Neutrophil (primary cell): ENCODE results near the gene AGAP1.

Experiments
- H3K27ac ChIP-seq: fragments of 200-600 bp; sonication (generic); 2 replicates; pipeline ENCODE4 v1.5.1; 2016; ENCODE audit warnings: mild to moderate bottlenecking, moderate library complexity
- H3K27me3 ChIP-seq: fragments of 200-600 bp; sonication (generic); 2 replicates; pipeline ENCODE4 v1.6.0; 2016; ENCODE audit warnings: mild to moderate bottlenecking
- H3K36me3 ChIP-seq: fragments of 200-600 bp; sonication (generic); 2 replicates; pipeline ENCODE4 v1.5.1; 2017
- H3K4me1 ChIP-seq, 2 experiments: fragments of 200-600 bp in 1 of 2; sonication (generic) in 1 of 2; 1 replicate in 1 of 2; 2 replicates in 1 of 2; pipeline versions ENCODE4 v1.5.1 to v1.6.1; 2013 to 2016; ENCODE audit warnings: low read depth in 1 of 2, low read length in 1 of 2, mild to moderate bottlenecking in 1 of 2, moderate library complexity in 1 of 2; ENCODE audit not compliant: control insufficient read depth in 1 of 2, insufficient read depth in 1 of 2
- H3K4me3 ChIP-seq, 2 experiments: fragments of 200-600 bp in 1 of 2; sonication (generic) in 1 of 2; 1 replicate in 1 of 2; 2 replicates in 1 of 2; pipeline ENCODE4 v1.5.1; 2013 to 2016; ENCODE audit warnings: low read depth in 1 of 2, low read length in 1 of 2, mild to moderate bottlenecking in 1 of 2, moderate library complexity in 1 of 2
- H3K9me3 ChIP-seq: fragments of 200-600 bp; sonication (generic); 2 replicates; pipeline ENCODE4 v1.5.1; 2016
- CTCF ChIP-seq: fragments of 200-600 bp; sonication (generic); IDR thresholded peaks from 2 replicates; pipeline ENCODE4 v1.5.1; 2016; ENCODE audit warnings: antibody characterized with exemption

AGAP1 gene

DNA sequence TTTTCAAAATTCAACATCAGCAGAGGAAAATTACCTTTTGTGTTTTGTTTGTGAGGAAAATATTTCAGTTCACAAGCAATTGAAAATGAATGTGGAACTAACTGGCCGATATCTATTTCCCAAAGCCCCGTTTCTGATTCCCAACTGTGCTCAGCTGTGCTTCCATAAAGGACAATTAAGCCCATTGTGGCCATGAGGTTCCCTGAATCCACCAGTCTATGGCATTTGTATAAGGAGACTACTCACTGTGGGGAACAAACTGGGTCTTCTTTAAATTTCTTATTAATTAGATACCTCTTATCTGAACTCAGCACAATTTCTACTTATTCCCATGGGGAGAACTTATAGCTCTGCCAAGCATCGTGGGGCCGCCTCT is 31.4 kb upstream of the AGAP1 start:
- Histone ChIP-seq H3K9me3 (no peaks in the 10 kb centered on the region), H3K4me3 (no peak overlapping the region), H3K4me1 (no peaks in the 10 kb centered on the region), H3K27ac (no peak overlapping the region), H3K36me3 (no peaks in the 10 kb centered on the region), H3K27me3 (no peaks in the 10 kb centered on the region)
- TF ChIP-seq CTCF, result no peak

- Histone ChIP-seq H3K9me3 (no peaks in the 10 kb centered on the region), H3K27me3 (no peaks in the 10 kb centered on the region), H3K4me3 (no peak overlapping the region), H3K27ac (no peak overlapping the region), H3K36me3 (no peaks in the 10 kb centered on the region), H3K4me1 (no peaks in the 10 kb centered on the region)
- no peak for TF ChIP-seq CTCF
These were observed 29.9 kb upstream of the AGAP1 start for GRCh38 chr2:235463893-235464292.

DNA sequence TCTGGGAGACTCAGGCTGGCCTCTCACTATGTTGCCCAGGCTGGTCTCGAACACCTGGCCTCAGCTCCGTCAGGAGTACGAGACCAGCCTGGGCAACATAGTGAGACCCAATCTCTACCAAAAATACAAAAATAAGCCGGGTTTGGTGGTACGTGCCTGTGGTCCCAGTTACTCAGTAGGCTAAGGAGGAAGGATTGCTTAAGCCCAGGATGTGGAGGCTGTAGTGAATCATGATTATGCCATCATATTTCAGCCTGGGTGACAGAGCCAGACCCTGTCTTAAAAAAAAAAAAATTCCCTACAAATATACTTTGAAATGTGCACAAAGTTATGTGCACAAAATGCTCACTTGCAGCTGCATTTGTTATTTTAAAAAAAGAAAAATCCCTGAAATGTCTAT is 26.3 kb upstream of the AGAP1 start:
- Histone ChIP-seq H3K9me3 (no peaks in the 10 kb centered on the region), H3K4me3 (no peak overlapping the region), H3K36me3 (no peaks in the 10 kb centered on the region), H3K4me1 (no peaks in the 10 kb centered on the region), H3K27me3 (no peaks in the 10 kb centered on the region), H3K27ac (no peak overlapping the region)
- TF ChIP-seq CTCF, result no peak

DNA sequence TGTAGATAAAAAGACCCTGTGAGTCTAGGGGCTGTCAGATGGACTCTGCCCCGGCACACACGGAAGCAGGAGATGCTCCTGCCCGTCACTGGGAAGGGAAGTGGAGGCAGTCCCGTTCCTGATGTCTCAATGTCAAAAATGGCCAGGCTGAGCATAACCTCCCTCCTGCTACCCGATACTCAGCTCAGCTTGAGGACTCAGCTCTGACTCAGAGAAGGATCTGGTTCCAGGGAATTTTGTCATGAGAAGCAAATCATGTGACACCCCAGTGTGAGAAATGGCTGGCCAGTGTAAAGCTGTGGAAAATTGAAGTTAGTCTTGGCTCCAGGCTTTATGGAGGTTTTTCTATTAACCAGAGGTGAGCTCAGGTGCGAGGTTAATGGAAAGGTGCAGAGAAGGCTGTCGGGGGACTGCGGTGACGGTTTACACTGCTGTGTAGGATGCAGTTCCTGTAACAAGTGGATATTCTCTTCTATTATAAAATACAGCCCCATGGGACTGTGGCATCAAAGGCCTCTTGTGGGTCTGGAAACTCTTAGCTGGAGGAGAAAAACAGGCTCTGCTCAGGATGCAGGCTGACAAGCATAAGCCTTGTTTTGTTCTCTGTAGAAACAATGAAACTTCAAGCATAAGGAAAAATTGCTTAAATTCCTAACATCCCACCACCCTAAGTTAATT is 24.7 kb upstream of the AGAP1 start:
- no peaks in the 10 kb centered on the region for H3K9me3 ChIP-seq
- no peaks in the 10 kb centered on the region for H3K27me3 ChIP-seq
- H3K27ac ChIP-seq, result no peak overlapping the region
- no peak overlapping the region for H3K4me3 ChIP-seq
- no peak for TF ChIP-seq CTCF
- no peaks in the 10 kb centered on the region for H3K4me1 ChIP-seq
- no peaks in the 10 kb centered on the region for H3K36me3 ChIP-seq

GRCh38 chr2:235471186-235471747 is 22.6 kb upstream of the AGAP1 start:
- Histone ChIP-seq H3K27me3 (no peaks in the 10 kb centered on the region), H3K4me1 (no peaks in the 10 kb centered on the region), H3K27ac (no peak overlapping the region), H3K36me3 (no peaks in the 10 kb centered on the region), H3K9me3 (no peaks in the 10 kb centered on the region), H3K4me3 (no peak overlapping the region)
- TF ChIP-seq CTCF, result no peak
